ENCODE data around the gene PARN. TPM values are rescaled to one million over a fixed set of nuclear protein-coding genes. Genes with fewer than 3 reads are reported as not detected.
"Not testable (repeated sequence)": the region's sequence is repeated elsewhere in the genome, so short reads cannot be mapped to it uniquely, and the experiment has no call there.

PARN gene
- polyA plus RNA-seq, 2 of the 4 experiments (the other 2 are of a cell fraction) = 40.0 to 58.6 TPM

GRCh38 chr16:14576069-14576468 is 54.0 kb downstream of the PARN start:
- H3K9me3 ChIP-seq = peaks cover 8% of the 10 kb centered on the region; the same call in 2 of the 3 replicates
- H3K4me1 ChIP-seq = peaks cover 12% of the 10 kb centered on the region
- no peak overlapping the region for H3K4me2 ChIP-seq
- ChIA-PET CTCF (interaction anchor here (1.0 to 1.4 kb wide), 2 partner anchors 14 to 19 kb away, joined by 4 to 5 read pairs; no protein-coding TSS in a partner anchor), POLR2A (no interaction called here)
- H3K27ac ChIP-seq = no peak overlapping the region
- WGBS (ENCODE audit: missing lambda C conversion rate) = 93% methylated on average over 3 of the region's 3 CpGs
- H3K4me3 ChIP-seq = no peak overlapping the region
- ATAC-seq (no peak), FAIRE-seq (no peak), DNase-seq (ENCODE audit: low read depth in 1 of 2, low spot score in 1 of 2) (no peak)
- TF ChIP-seq RFX5 (IDR thresholded peaks at IDR 0.05) = no peak
- TF ChIP-seq ESRRA (IDR thresholded peaks at IDR 0.05; ENCODE audit: borderline replicate concordance, low read length) = no peak
- no peak for TF ChIP-seq USF2 (IDR thresholded peaks at IDR 0.05)
- TF ChIP-seq ZFP36 (IDR thresholded peaks at IDR 0.05; ENCODE audit: borderline replicate concordance, partially characterized antibody) = no peak
- no peak for TF ChIP-seq ZNF302 (CRISPR knock-in tag; IDR thresholded peaks at IDR 0.05)

GRCh38 chr16:14574698-14575415 is 55.2 kb downstream of the PARN start:
- FAIRE-seq; DNase-seq (ENCODE audit: low read depth in 1 of 2, low spot score in 1 of 2); POLR2A ChIA-PET; H3K4me2 ChIP-seq; ATAC-seq; H3K9me3 ChIP-seq; H3K27ac ChIP-seq; H3K4me3 ChIP-seq: not testable (repeated sequence)
- WGBS (ENCODE audit: missing lambda C conversion rate) = 95% methylated on average over 4 of the region's 4 CpGs
- CTCF ChIA-PET = interaction anchor here (1.4 kb wide), 1 partner anchor 16 kb away, joined by 5 read pairs; no protein-coding TSS in a partner anchor
- peaks cover 11% of the 10 kb centered on the region for H3K4me1 ChIP-seq

GRCh38 chr16:14572535-14572934 is 57.5 kb downstream of the PARN start:
- WGBS (ENCODE audit: missing lambda C conversion rate) = 95% methylated on average over 2 of the region's 2 CpGs
- ATAC-seq (no peak), DNase-seq (ENCODE audit: low read depth in 1 of 2, low spot score in 1 of 2) (no peak), FAIRE-seq (no peak)
- Histone ChIP-seq H3K4me3 (no peak overlapping the region), H3K27ac (no peak overlapping the region), H3K4me2 (no peak overlapping the region), H3K4me1 (peaks cover 4% of the 10 kb centered on the region; the same call in 2 of the 3 replicates), H3K9me3 (peaks cover 8% of the 10 kb centered on the region; the same call in 2 of the 3 replicates)
- ChIA-PET POLR2A (no interaction called here), CTCF (no interaction called here)
- TF ChIP-seq ATOH8 (CRISPR knock-in tag; IDR thresholded peaks at IDR 0.05; ENCODE audit: low read depth) (no peak), KDM5A (IDR thresholded peaks at IDR 0.05) (no peak), JUN (IDR thresholded peaks at IDR 0.05) (no peak), NPAS2 (CRISPR knock-in tag; IDR thresholded peaks at IDR 0.05; ENCODE audit: borderline replicate concordance) (no peak), HES2 (IDR thresholded peaks at IDR 0.05) (no peak), BHLHE40 (IDR thresholded peaks at IDR 0.05; ENCODE audit: low read depth, low read length) (no peak), HOXB5 (CRISPR knock-in tag; IDR thresholded peaks at IDR 0.05) (no peak), KDM1A (IDR thresholded peaks at IDR 0.05; ENCODE audit: low read depth) (no peak), ESRRA (IDR thresholded peaks at IDR 0.05; ENCODE audit: borderline replicate concordance, low read length) (no peak), POLR2AphosphoS2 (conservative IDR thresholded peaks at IDR 0.05; ENCODE audit: low read length) (no peak), EP300 (IDR thresholded peaks at IDR 0.05) (no peak), RFX5 (IDR thresholded peaks at IDR 0.05) (no peak), BCL3 (IDR thresholded peaks at IDR 0.05) (no peak), FOSL2 (IDR thresholded peaks at IDR 0.05) (no peak), FOSL2 (CRISPR knock-in tag; IDR thresholded peaks at IDR 0.05) (no peak), NFE2L2 (conservative IDR thresholded peaks at IDR 0.05; ENCODE audit: low read length) (no peak)
